Left hindlimb (tissue), 1 donor: Measurements from ENCODE around the gene TRIM43.
"Not testable (repeated sequence)": the region's sequence is repeated elsewhere in the genome, so short reads cannot be mapped to it uniquely, and the experiment has no call there.

Experiments
- DNase-seq: peaks from one replicate; pipeline ENCODE4 v3.0.0-alpha.2; 2018

The TRIM43 gene

DNA sequence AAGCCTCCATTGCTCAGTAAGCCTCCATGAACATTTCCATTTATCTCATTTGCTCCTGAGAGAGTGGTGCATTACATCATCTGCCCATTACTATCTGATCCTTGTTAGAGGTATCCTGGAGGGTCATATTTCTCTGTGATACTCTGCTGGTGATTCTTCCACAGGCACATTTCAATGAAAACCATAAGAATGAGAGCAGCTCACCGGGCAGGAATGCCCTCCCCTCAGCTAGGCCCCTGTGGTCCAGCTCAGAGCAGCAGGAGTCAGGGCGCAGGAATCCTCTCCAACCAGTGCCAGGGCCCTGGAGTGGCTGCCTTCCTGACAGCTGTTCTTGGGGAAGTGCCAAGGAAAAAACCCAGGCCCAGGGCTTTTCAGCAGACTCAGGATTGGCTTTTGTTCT, 50.0 kb downstream of the TRIM43 start:
- not testable (repeated sequence) for DNase-seq

DNA sequence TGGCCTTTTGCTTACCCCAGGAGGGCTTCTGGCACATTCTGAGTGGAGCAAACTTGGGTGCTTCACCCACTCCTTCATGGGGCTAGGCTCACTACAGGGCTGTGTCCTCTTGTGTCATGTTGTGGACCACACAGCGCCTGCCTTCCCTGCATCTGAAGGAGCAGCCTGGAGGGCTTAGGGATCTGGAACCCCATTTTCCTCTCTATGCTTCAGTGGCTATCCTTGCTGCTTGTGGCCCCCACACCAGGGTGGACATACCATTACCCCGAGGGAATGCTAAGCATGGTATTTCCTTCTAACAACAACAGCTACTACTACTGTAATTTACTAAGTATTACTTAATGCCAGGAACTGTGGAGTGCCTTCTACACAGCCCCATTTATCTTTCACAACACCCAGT, 50.6 kb downstream of the TRIM43 start:
- not testable (repeated sequence) for DNase-seq

DNA sequence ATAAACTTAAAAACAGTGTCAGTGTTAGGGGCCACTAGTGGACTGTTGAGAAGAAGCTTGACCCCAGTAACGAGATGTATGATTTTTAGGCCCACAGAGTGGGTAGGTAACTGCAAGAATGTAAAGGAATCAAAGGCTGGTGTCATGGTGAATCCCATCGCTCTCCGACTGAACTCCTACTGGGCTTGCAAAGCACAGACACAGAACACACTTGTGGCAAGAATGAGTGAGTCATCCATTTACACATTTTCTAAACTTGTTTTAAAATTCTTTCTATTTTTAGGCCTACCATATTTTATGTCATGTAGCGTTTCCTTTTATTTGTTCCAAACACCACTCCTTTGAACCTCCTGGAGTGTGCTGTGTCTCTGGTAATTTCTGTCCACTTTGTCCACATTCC, 51.1 kb downstream of the TRIM43 start:
- not testable (repeated sequence) for DNase-seq

DNA sequence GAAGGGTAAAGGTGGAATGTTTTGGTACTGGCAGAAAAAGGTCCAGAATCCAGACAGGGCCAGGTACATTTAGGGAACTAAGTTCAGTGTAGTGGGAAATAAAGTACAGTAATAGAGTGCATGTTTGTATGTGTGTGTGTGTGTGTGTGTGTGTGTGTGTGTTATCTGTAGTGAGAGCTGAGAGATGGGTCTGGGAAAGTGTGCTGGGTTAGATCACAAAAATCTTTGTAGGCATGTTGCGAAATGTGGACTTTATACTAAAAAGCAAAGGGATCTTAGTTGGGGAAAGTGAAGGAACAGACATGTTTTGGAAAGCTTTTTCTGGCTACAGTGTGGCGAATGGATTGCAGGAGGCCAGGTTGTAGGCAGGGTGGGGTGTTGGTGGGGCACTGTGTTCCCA, 53.5 kb downstream of the TRIM43 start:
- not testable (repeated sequence) for DNase-seq

DNA sequence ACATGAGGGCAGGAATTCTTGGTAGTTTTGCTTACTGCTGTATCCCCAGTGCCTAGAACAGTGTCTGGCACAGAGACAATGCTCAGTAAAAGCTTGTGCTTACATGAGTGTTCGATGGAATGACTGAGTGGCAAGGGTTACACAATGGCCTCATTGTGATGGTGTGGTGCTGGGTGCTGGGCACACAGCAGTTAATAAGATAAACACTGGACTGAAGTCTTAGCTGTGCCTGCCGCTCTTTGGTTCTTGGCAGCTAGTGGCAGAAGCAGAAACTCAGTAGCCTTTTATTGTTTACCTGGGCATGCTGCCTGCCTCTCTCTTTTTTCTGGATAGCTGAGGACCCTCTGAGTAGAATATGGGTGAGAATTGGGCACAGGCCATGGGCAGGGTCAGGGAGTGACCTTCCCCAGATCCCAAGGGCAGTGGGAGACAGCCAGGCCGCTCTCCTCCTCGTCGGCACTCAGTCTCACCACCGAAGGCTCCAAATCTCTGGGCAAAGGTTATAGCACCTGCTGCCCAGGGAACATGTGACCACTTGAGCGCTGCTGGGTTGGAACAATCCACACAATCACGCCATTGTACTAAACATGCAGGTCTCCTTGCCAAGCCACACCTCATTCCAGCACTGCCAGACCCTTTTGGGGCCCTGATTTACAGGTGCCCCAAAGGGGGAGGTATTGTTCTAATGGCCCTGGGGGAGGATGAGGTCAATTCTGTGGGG, 54.6 kb downstream of the TRIM43 start:
- not testable (repeated sequence) for DNase-seq

DNA sequence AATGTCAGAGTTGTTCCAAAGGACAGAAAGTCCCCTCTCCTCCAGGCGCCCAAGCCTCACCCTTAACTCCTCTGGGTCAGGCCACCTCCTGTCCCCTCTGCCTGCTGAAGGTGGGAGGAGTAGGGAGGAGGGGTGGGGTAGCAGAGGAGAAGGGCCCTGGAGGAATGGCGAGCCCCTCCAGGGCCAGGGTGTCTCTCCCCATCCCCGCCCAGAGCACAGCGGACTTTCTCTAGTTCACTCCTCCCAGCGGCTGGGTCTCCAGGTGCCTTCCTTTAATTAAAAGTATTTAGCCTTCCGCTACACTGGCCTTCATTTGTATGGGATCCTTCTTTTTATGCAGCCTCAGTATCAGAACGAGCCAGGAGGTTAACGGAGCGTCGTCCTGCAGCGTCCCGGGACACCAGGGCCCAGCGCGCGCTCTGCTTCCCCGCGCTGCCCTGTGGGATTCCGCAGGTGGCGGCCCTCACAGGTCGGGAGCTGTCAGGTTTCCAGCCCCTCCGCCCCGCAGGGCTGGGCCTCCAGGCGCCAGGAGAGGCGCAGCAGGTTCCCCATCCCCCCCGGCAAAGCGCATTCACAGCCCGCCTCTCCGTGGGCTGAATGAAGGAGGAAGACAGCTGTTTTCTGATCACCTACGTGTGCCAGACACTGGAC, 57.2 kb downstream of the TRIM43 start:
- DNase-seq = not testable (repeated sequence)
